ENCODE measurements around the gene PCBP3.

DNA sequence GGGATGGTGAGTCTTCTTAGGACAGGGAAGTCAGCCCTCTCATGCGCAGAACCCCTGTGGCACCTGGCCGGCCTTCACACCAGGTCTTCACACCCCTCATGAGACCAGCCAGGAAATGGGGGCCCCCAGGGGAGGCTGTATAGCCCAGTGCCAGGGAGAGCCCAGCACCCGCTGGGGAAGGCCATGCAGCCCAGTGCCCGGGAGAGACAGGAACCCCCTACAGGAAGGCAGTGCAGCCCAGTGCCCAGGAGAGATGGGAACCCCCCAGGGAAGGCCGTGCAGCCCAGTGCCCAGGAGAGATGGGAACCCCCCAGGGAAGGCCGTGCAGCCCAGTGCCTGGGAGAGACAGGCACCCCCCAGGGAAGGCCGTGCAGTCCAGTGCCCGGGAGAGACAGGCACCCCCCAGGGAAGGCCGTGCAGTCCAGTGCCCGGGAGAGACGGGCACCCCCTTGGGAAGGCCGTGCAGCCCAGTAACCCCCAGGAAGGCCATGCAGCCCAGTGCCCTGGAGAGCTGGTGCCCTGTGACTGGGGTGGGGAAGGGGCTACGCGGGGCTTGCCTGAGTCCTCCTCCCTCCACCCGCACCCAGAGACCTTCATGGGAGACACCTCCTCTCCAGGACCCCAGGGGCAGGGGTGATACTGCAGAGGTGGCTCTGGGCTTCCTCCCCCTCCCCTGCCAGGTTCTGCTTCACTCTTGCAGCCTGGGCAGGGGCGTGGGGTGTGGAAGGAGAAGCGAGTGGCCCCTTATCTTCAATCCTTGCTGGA, 227.5 kb downstream of the PCBP3 start:
- no peak for TF ChIP-seq YY1 (IDR thresholded peaks at IDR 0.05; ENCODE audit: insufficient read depth, insufficient read length)
- TF ChIP-seq ZNF274 (IDR thresholded peaks at IDR 0.05; ENCODE audit: low read depth, low read length), result no peak
- no peak for TF ChIP-seq SUZ12 (IDR thresholded peaks at IDR 0.05; ENCODE audit: extremely low read depth, insufficient read depth, insufficient read length)
